Panc1 (cell line): ENCODE results near the gene DEFB118. TPM values are rescaled to one million over a fixed set of nuclear protein-coding genes. Genes with fewer than 3 reads are reported as not detected.
A peak's percentile ranks its signal among the peaks of the same experiment; 100 is the strongest.

Source experiments
- ATAC-seq: fragments of 200-7000 bp; cut with Tn5 transposase; 2 replicates; pipeline ENCODE4 v1.9.1; 2020; ENCODE audit warnings: mild to moderate bottlenecking, moderate library complexity
- Bru-seq: library from RNA; stranded (reverse); fragments of 400-500 nt; gene quantifications from one replicate; lab custom pipeline; 2021; lab: Mats Ljungman, UMichigan
- BruChase-seq, 2 experiments: library from RNA; stranded (reverse); fragments of 400-500 nt; gene quantifications; one replicate each; lab custom pipeline; 2021; lab: Mats Ljungman, UMichigan
- BruUV-seq: library from RNA; stranded (reverse); fragments of 400-500 nt; replicated peaks from 2 replicates; lab custom pipeline; 2021; lab: Mats Ljungman, UMichigan
- CTCF ChIA-PET: fragments of 300-600 bp; sonication (Branson Sonifier 250); formaldehyde crosslinking; loops from one replicate; lab custom pipeline; 2022; ENCODE audit warnings: antibody characterized with exemption; lab: Charles Lee
- POLR2A ChIA-PET: fragments of 300-600 bp; sonication (Branson Sonifier 250); formaldehyde crosslinking; loops from one replicate; lab custom pipeline; 2022; ENCODE audit warnings: antibody characterized with exemption; lab: Charles Lee
- DNase-seq: peaks from one replicate; pipeline ENCODE4 v3.0.0-alpha.2; 2010; ENCODE audit warnings: low read depth, low spot score
- H3K27ac ChIP-seq: 2 replicates; pipeline ENCODE4 v1.5.1; 2011; ENCODE audit warnings: mild to moderate bottlenecking, low read length, inconsistent platforms
- H3K27me3 ChIP-seq: fragments of 200-500 bp; sonication (Bioruptor generic); 2 replicates; pipeline ENCODE4 v1.6.0; 2014; ENCODE audit warnings: low read length, inconsistent platforms; ENCODE audit not compliant: control insufficient read depth, insufficient read depth
- H3K36me3 ChIP-seq: fragments of 200-500 bp; sonication (Bioruptor generic); 2 replicates; pipeline ENCODE4 v1.5.1; 2014; ENCODE audit warnings: inconsistent platforms, mild to moderate bottlenecking, low read length, moderate library complexity; ENCODE audit not compliant: control insufficient read depth, insufficient read depth
- H3K4me1 ChIP-seq: 2 replicates; pipeline ENCODE4 v1.5.1; 2011; ENCODE audit warnings: inconsistent platforms, mild to moderate bottlenecking, low read length, moderate library complexity; ENCODE audit not compliant: control insufficient read depth, insufficient read depth
- H3K4me3 ChIP-seq, 2 experiments: 2 replicates each; pipeline ENCODE4 v1.5.1; 2011 to 2012; ENCODE audit warnings: low read depth in 2 of 2, low read length in 2 of 2, mild to moderate bottlenecking in 2 of 2, inconsistent platforms in 1 of 2, moderate library complexity in 1 of 2
- H3K9me3 ChIP-seq: fragments of 200-500 bp; sonication (Bioruptor generic); 2 replicates; pipeline ENCODE4 v1.5.1; 2014; ENCODE audit warnings: low read depth, mild to moderate bottlenecking, inconsistent platforms, low read length, moderate library complexity; ENCODE audit not compliant: control insufficient read depth, insufficient read depth
- CTCF ChIP-seq: fragments of 450-650 bp; IDR thresholded peaks from 2 replicates; pipeline ENCODE4 v1.5.1; 2017; ENCODE audit warnings: mild to moderate bottlenecking
- POLR2AphosphoS5 ChIP-seq: IDR thresholded peaks from 2 replicates; pipeline ENCODE4 v1.6.1; 2012; ENCODE audit warnings: mild to moderate bottlenecking, low read depth, low read length, moderate library complexity
- REST ChIP-seq, 2 experiments: IDR thresholded peaks; 2 replicates each; pipeline ENCODE4 v1.6.1; 2011 to 2012; ENCODE audit warnings: low read depth in 2 of 2, control low read depth in 1 of 2, low read length in 1 of 2, mild to moderate bottlenecking in 1 of 2, moderate library complexity in 1 of 2; ENCODE audit not compliant: insufficient read depth in 1 of 2
- SIN3A ChIP-seq: IDR thresholded peaks from 2 replicates; pipeline ENCODE4 v1.6.1; 2012; ENCODE audit warnings: low read depth, mild to moderate bottlenecking, low read length, moderate library complexity, borderline replicate concordance; ENCODE audit not compliant: insufficient read depth
- TCF7L2 ChIP-seq: IDR thresholded peaks from 2 replicates; pipeline ENCODE4 v1.6.1; 2011; ENCODE audit warnings: mild to moderate bottlenecking, low read depth, low read length, inconsistent platforms
- in situ Hi-C: cut with HindIII; loops from 2 replicates; pipeline ENCODE4 v1.10.0; 2016; ENCODE audit warnings: low sequenced_read_pairs, low pct_unique_long_range_greater_than_20kb
- intact Hi-C: fragments of 100-400 bp; cut with micrococcal nuclease; formaldehyde crosslinking; loops from one replicate; pipeline ENCODE4 v1.10.0; 2022; ENCODE audit not compliant: unreplicated experiment
- long read RNA-seq: library from polyadenylated mRNA; unstranded; transcript quantifications from one replicate; pipeline ENCODE4 v2.0.0, GENCODE V29; 2021; ENCODE audit not compliant: unreplicated experiment
- polyA plus RNA-seq: library from polyadenylated mRNA; unstranded; fragments of >200 nt; gene quantifications from one replicate; pipeline ENCODE4 v1.2.1, GENCODE V29; 2012; ENCODE audit warnings: missing spikeins; ENCODE audit not compliant: insufficient read length
- total RNA-seq: library from RNA; stranded (reverse); gene quantifications from one replicate; pipeline ENCODE4 v1.2.1, GENCODE V29; 2021; ENCODE audit not compliant: unreplicated experiment

The DEFB118 gene, protein sequence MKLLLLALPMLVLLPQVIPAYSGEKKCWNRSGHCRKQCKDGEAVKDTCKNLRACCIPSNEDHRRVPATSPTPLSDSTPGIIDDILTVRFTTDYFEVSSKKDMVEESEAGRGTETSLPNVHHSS
- not detected for total RNA-seq
- not detected for polyA plus RNA-seq
- Bru-seq, nascent RNA = not detected
- BruChase-seq, experiment 1, labeled RNA remaining after a 2-hour chase = not detected
- BruChase-seq, experiment 2, labeled RNA remaining after a 6-hour chase = not detected
- long read RNA-seq = 0 reads

DNA sequence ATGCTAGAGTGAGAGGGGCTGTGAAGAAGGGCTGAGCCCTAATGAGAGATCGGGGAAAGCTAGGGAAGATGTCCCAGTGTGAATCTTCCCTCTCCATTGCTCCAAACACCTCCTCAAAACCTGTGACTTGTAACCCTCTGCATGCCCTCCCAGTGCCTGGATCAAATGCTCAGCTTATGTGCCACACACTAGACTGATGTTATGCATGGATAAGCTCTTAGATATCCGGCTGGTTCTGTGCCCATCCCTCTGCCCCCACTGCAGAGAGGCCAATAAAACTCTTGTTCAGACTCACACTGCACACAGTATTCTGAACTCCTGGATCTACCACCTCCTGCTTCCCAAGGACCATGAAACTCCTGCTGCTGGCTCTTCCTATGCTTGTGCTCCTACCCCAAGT, at the start of gene DEFB118:
DEFB118 (plus strand) TSS at position 301 of the 400 bp plus-strand sequence; CDS start at position 351, 50 bp downstream.
- DNase-seq (no peak), ATAC-seq (peak; percentile 18; the same call in 1 of the 2 replicates)
- TF ChIP-seq POLR2AphosphoS5 (no peak), REST (IDR thresholded peaks at IDR 0.05; ENCODE audit: insufficient read depth in 1 of 2, low read depth in 2 of 2, low read length in 1 of 2) (no peak), SIN3A (no peak), CTCF (no peak), TCF7L2 (no peak)
- Histone ChIP-seq H3K27ac (no peak within 1 kb of the TSS), H3K27me3 (peaks cover 12% of the 10 kb centered on the region), H3K9me3 (no peaks in the 10 kb centered on the region), H3K4me3 (no peak within 1 kb of the TSS), H3K36me3 (no peaks in the 10 kb centered on the region), H3K4me1 (no peaks in the 10 kb centered on the region)
- BruUV-seq = no TSS peak
- intact Hi-C loops (no loop called here), in situ Hi-C loops (no loop called here)
- POLR2A ChIA-PET = no interaction called here
- CTCF ChIA-PET = interaction anchor here (0.6 kb wide), 1 partner anchor 49 kb away, joined by 3 read pairs; no protein-coding TSS in a partner anchor

DNA sequence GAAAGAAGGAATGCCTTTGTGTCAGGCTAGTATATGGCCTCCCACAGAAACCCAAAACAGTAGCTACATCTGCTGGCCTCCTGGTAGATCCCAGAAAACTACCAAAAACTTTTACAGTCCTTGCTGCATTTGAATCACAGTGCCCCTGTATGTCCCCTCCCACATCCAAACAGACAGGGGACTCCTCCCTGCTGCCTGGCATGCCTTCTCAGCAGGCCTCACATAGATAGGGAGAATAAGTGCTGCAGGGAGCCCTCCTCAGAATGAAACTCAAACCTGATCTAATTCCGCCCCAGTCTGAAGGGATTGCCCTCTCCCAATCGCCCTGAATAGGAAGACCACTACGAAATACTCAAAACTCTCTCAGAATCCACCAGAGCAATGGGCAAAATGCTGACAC, 45.9 kb upstream of the DEFB118 start:
- DNase-seq (no peak), ATAC-seq (no peak)
- Histone ChIP-seq H3K4me1 (no peaks in the 10 kb centered on the region), H3K27me3 (peaks cover 3% of the 10 kb centered on the region; the same call in 1 of the 2 replicates), H3K9me3 (peaks cover 3% of the 10 kb centered on the region; the same call in 1 of the 2 replicates), H3K4me3 (no peak overlapping the region), H3K36me3 (no peaks in the 10 kb centered on the region), H3K27ac (no peak overlapping the region)
- BruUV-seq = no TSS peak
- intact Hi-C loops = loop anchor here (10.0 kb wide), 2 partner anchors 48 to 172 kb away; no protein-coding TSS in a partner anchor
- ChIA-PET CTCF (no interaction called here), POLR2A (interaction anchor here (0.7 kb wide), 1 partner anchor 153 kb away, joined by 3 read pairs; no protein-coding TSS in a partner anchor)
- in situ Hi-C loops = no loop called here
- TF ChIP-seq TCF7L2 = no peak
- TF ChIP-seq REST (IDR thresholded peaks at IDR 0.05; ENCODE audit: insufficient read depth in 1 of 2, low read depth in 2 of 2, low read length in 1 of 2) = no peak
- TF ChIP-seq SIN3A = no peak
- no peak for TF ChIP-seq POLR2AphosphoS5
- TF ChIP-seq CTCF = no peak
